ENCODE results near the gene CLEC9A.

DNA sequence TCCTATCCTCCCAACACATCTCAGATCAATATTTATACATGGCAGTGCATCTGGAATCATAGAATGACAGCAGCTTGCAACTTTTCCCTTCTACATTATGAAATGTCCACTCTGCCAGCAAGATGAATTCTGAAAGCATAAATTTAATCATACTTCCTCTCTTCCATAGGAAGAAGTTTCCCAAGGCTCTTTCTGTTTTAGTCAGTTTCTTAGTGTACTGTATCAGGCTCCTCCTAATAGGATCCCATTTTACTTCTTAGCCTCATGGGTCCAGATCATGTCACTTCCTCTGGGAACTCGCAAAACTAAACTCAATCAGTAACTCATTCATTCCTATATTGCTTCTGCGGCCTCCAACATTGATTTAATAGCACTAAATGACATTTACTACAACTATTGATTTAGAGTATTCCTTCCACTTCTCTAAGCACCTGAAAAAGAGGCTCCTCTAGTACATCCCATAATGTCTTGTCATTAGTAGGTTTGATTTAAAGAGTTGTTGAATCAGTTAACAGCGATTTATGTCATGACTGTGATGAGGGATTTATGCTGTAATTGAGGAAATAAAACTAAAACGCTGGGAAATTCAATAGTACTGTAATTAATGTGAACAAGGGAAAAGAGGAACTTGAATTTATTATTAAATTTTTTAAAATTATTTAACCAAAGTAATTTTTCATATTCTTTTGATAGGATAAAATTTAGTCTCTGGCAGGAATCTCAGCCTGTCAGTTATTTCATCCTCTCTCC is 64.3 kb downstream of the CLEC9A start:
- TF ChIP-seq, protein P1, sequence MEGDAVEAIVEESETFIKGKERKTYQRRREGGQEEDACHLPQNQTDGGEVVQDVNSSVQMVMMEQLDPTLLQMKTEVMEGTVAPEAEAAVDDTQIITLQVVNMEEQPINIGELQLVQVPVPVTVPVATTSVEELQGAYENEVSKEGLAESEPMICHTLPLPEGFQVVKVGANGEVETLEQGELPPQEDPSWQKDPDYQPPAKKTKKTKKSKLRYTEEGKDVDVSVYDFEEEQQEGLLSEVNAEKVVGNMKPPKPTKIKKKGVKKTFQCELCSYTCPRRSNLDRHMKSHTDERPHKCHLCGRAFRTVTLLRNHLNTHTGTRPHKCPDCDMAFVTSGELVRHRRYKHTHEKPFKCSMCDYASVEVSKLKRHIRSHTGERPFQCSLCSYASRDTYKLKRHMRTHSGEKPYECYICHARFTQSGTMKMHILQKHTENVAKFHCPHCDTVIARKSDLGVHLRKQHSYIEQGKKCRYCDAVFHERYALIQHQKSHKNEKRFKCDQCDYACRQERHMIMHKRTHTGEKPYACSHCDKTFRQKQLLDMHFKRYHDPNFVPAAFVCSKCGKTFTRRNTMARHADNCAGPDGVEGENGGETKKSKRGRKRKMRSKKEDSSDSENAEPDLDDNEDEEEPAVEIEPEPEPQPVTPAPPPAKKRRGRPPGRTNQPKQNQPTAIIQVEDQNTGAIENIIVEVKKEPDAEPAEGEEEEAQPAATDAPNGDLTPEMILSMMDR (IDR thresholded peaks at IDR 0.05): no peak
- no peak for TF ChIP-seq POLR2A (IDR thresholded peaks at IDR 0.05)
- no peak for TF ChIP-seq POLR2AphosphoS5 (IDR thresholded peaks at IDR 0.05)
- no peak for TF ChIP-seq EP300 (IDR thresholded peaks at IDR 0.05)
